K562 (cell line): ENCODE results near the gene MEGF11. TPM values are rescaled to one million over a fixed set of nuclear protein-coding genes. Genes with fewer than 3 reads are reported as not detected.
A peak's percentile ranks its signal among the peaks of the same experiment; 100 is the strongest.

Experiments
- CBX8 ChIP-seq: fragments of 200-600 bp; sonication (generic); IDR thresholded peaks from 2 replicates; pipeline ENCODE4 v1.6.1; 2012; ENCODE audit warnings: borderline replicate concordance, mixed run types, low read depth, mild to moderate bottlenecking, moderate library complexity, mixed read lengths, low read length, control low read depth, inconsistent platforms; ENCODE audit not compliant: poor library complexity, severe bottlenecking; ENCODE audit errors: extremely low read depth
- CEBPZ ChIP-seq: fragments of 150-350 bp; IDR thresholded peaks from 2 replicates; pipeline ENCODE4 v1.6.1; 2014; ENCODE audit warnings: low read depth, mild to moderate bottlenecking, low read length, borderline replicate concordance
- ESRRA ChIP-seq: fragments of 450-650 bp; IDR thresholded peaks from 2 replicates; pipeline ENCODE4 v1.6.1; 2014; ENCODE audit warnings: low read depth, mild to moderate bottlenecking, moderate library complexity, borderline replicate concordance
- JUND ChIP-seq, 2 experiments: IDR thresholded peaks; 2 replicates in 1 of 2; 3 replicates in 1 of 2; pipeline ENCODE4 v1.6.1; 2011; ENCODE audit warnings: borderline replicate concordance in 2 of 2, low read depth in 2 of 2, low read length in 2 of 2, improper control_type of control experiment in 1 of 2, missing biosample characterization in 1 of 2, missing genetic modification characterization in 1 of 2, missing genetic modification reagents in 1 of 2
- PKNOX1 ChIP-seq: fragments of 450-650 bp; IDR thresholded peaks from 2 replicates; pipeline ENCODE4 v1.6.1; 2016
- RBM14 ChIP-seq: fragments of 200-400 bp; formaldehyde crosslinking; IDR thresholded peaks from 2 replicates; pipeline ENCODE4 v1.6.1; 2018; ENCODE audit warnings: low read depth, mild to moderate bottlenecking, low read length, moderate library complexity, borderline replicate concordance; ENCODE audit not compliant: insufficient read depth
- RFX7 ChIP-seq: fragments of 250-450 bp; sonication (Bioruptor Pico); IDR thresholded peaks from 2 replicates; pipeline ENCODE4 v1.5.1; 2021; ENCODE audit warnings: mild to moderate bottlenecking
- SMARCE1 ChIP-seq: fragments of 450-650 bp; IDR thresholded peaks from 2 replicates; pipeline ENCODE4 v1.7.1; 2016; ENCODE audit warnings: mild to moderate bottlenecking
- SP2 ChIP-seq: IDR thresholded peaks from 2 replicates; pipeline ENCODE4 v1.6.1; 2011; ENCODE audit warnings: mild to moderate bottlenecking, low read depth, low read length, moderate library complexity; ENCODE audit not compliant: poor library complexity, severe bottlenecking; ENCODE audit errors: extremely low read depth
- TEAD1 ChIP-seq, 2 experiments: fragments of 450-650 bp in 1 of 2; sonication (generic) in 1 of 2; formaldehyde crosslinking; IDR thresholded peaks; 2 replicates each; pipeline versions ENCODE4 v1.4.0 to v1.8.0; 2020 to 2022; ENCODE audit warnings: mild to moderate bottlenecking in 2 of 2, missing genetic modification reagents in 1 of 2
- ZNF274 ChIP-seq: IDR thresholded peaks from 2 replicates; pipeline ENCODE4 v1.6.1; 2011; ENCODE audit warnings: low read depth, mild to moderate bottlenecking, low read length, moderate library complexity, borderline replicate concordance
- ZNF77 ChIP-seq: fragments of 250-450 bp; sonication (Bioruptor Pico); IDR thresholded peaks from 2 replicates; pipeline ENCODE4 v1.5.0; 2020
- polyA plus RNA-seq, 8 experiments: library from polyadenylated mRNA; depleted of rRNA in 4 of 8; stranded (reverse) in 5 of 8; unstranded in 3 of 8; fragments of >200 nt; fragmentation: Nextera tagmentation in 2 of 8; fragmentation: Illumina TruSeq in 1 of 8; extraction: Ambion mirVana in 2 of 8; extraction: Trizol in 1 of 8; gene quantifications; 2 replicates each; pipeline versions ENCODE4 v1.2.1 to v1.2.3, GENCODE V29; 2011 to 2014; ENCODE audit warnings: inconsistent platforms in 1 of 8, missing spikeins in 1 of 8
- total RNA-seq, 7 experiments: library from RNA; depleted of rRNA in 6 of 7; stranded (reverse); fragments of >200 nt in 6 of 7; fragmentation: Illumina TruSeq in 2 of 7; extraction: Trizol in 2 of 7; gene quantifications; 2 replicates each; pipeline versions ENCODE4 v1.2.1 to v1.2.3, GENCODE V29; 2011 to 2021; ENCODE audit warnings: low replicate concordance in 1 of 7
- TF ChIP-seq, protein P1 (sequence below): fragments of 450-650 bp; IDR thresholded peaks from 2 replicates; pipeline ENCODE4 v1.6.1; 2017; ENCODE audit warnings: mild to moderate bottlenecking, moderate library complexity

MEGF11 gene
- total and polyA plus RNA-seq, 9 of the 15 experiments (the other 6 are each of a cell fraction or from before 2014, with no cell fraction given): 0.06 to 0.23 (median 0.20) TPM; not detected in 6

DNA sequence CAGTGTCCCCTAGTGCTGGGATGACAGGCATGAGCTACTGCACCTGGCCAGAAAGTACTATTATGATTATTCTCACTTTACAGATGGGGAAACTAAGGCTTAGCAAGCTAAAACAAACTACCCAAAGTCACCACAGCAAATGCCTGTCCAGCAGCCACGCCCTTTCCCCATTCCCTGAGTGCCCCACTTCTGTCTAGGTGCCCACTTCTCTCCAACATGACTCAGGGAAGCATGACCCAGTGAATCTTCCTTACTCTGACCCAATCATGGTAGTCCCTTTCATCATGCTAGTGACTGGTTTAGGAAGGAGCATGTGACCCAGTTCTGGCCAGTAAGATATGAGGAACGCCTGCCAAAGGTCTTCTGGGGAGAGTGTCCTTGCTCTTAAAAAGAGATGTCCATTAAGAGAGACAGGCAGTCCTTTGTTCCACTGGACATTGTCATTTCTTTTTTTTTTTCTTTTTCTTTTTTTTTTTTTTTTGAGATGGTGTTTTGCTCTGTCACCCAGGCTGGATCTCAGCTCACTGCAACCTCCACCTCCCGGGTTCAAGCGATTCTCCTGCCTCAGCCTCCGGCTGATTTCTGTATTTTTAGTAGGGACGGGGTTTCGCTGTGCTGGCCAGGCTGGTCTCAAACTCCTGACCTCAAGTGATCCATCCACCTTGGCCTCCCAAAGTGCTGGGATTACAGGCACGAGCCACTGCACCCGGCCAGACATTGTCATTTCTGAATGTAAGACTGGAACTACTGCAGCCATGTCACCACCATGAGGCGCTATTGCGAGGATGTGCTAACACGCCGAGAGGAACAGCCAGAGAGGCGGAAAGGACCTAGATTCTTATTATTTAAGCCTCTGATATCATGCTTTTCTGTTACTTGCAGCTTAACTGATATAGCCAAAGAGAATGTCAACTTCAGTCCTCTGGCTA lies 19.8 kb downstream of the MEGF11 start (continued):
- TF ChIP-seq ESRRA (no peak), JUND (IDR thresholded peaks at IDR 0.05; ENCODE audit: borderline replicate concordance, low read depth, low read length) (peak; percentile 77), JUND (tag; IDR thresholded peaks at IDR 0.05; ENCODE audit: borderline replicate concordance, low read depth, low read length) (no peak; the same call in 2 of the 3 replicates), CEBPZ (no peak), SP2 (no peak), PKNOX1 (peak; percentile 49), CBX8 (no peak), RFX7 (CRISPR knock-in tag) (no peak), TEAD1 (CRISPR knock-in tag; IDR thresholded peaks at IDR 0.05) (no peak), RBM14 (no peak), ZNF274 (no peak), SMARCE1 (no peak), ZNF77 (CRISPR knock-in tag) (no peak)
- TF ChIP-seq, protein P1, sequence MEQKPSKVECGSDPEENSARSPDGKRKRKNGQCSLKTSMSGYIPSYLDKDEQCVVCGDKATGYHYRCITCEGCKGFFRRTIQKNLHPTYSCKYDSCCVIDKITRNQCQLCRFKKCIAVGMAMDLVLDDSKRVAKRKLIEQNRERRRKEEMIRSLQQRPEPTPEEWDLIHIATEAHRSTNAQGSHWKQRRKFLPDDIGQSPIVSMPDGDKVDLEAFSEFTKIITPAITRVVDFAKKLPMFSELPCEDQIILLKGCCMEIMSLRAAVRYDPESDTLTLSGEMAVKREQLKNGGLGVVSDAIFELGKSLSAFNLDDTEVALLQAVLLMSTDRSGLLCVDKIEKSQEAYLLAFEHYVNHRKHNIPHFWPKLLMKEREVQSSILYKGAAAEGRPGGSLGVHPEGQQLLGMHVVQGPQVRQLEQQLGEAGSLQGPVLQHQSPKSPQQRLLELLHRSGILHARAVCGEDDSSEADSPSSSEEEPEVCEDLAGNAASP: peak; percentile 57
